Measurements from ENCODE around the gene DAD1.

GRCh38 chr14:22537436-22538310, 51.4 kb downstream of the DAD1 start:
- TF ChIP-seq, protein P1, sequence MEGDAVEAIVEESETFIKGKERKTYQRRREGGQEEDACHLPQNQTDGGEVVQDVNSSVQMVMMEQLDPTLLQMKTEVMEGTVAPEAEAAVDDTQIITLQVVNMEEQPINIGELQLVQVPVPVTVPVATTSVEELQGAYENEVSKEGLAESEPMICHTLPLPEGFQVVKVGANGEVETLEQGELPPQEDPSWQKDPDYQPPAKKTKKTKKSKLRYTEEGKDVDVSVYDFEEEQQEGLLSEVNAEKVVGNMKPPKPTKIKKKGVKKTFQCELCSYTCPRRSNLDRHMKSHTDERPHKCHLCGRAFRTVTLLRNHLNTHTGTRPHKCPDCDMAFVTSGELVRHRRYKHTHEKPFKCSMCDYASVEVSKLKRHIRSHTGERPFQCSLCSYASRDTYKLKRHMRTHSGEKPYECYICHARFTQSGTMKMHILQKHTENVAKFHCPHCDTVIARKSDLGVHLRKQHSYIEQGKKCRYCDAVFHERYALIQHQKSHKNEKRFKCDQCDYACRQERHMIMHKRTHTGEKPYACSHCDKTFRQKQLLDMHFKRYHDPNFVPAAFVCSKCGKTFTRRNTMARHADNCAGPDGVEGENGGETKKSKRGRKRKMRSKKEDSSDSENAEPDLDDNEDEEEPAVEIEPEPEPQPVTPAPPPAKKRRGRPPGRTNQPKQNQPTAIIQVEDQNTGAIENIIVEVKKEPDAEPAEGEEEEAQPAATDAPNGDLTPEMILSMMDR (conservative IDR thresholded peaks at IDR 0.05) = no peak
- TF ChIP-seq EZH2 (IDR thresholded peaks at IDR 0.05; ENCODE audit: low read depth) = no peak
